ENCODE measurements around the gene IKZF1.

DNA sequence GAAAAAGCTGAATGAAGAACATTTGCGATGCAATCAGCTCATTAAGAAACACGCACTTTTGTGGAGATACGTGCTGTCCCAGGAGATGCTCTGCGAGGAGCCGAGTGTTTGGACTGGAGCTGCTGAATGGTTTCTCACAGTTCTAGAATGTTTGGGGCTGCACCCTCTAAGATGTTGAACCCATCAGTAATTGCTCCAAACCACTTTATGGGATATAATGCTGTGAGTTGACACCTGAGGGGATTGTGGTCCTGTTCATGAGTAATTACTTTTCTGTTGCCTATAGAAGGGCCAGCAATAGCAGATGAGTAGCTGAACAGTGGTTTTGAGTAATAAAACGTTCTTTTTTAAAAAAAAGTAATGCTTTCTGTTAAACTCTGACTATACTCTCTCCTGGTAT, 63.1 kb downstream of the IKZF1 start:
- no peak for TF ChIP-seq CTCF (IDR thresholded peaks at IDR 0.05)
- TF ChIP-seq POLR2A (IDR thresholded peaks at IDR 0.05), result no peak
